Omental fat pad (tissue), 4 donors: ENCODE data around the gene KRT80. TPM values are rescaled to one million over a fixed set of nuclear protein-coding genes. Genes with fewer than 3 reads are reported as not detected.

Source experiments
- ATAC-seq: fragments of 150-250 bp; one replicate; pipeline ENCODE4 v1.9.1; 2016; ENCODE audit warnings: mild to moderate bottlenecking, moderate library complexity; ENCODE audit not compliant: low FRiP score
- DNase-seq: peaks from one replicate; pipeline ENCODE4 v3.0.0-alpha.2; 2019; ENCODE audit warnings: low spot score
- CTCF ChIP-seq, 3 donors: fragments of 450-650 bp; IDR thresholded peaks; one replicate each; pipeline ENCODE4 v1.5.1; 2016 to 2017; ENCODE audit warnings: antibody characterized with exemption in 3 of 3, mild to moderate bottlenecking in 3 of 3, moderate library complexity in 2 of 3
- total RNA-seq, 4 donors: library from RNA; depleted of rRNA; stranded (reverse); fragments of >200 nt; gene quantifications; one replicate each; pipeline ENCODE4 v1.1.0, GENCODE V29; 2016

Gene KRT80
- total RNA-seq, 4 donors from 2014 or later: 0.37 to 5.5 (median 0.75) TPM; not detected in 1

- no peak for ATAC-seq
- no peak for TF ChIP-seq CTCF (IDR thresholded peaks at IDR 0.05)
- DNase-seq: no peak
These were observed 29.4 kb upstream of the KRT80 start for GRCh38 chr12:52221070-52221781.

- DNase-seq: no peak
- no peak for ATAC-seq
- TF ChIP-seq CTCF (IDR thresholded peaks at IDR 0.05): no peak
These were observed 28.7 kb upstream of the KRT80 start for GRCh38 chr12:52220477-52220876.

GRCh38 chr12:52218001-52218400, 26.2 kb upstream of the KRT80 start:
- ATAC-seq (no peak), DNase-seq (no peak)
- no peak for TF ChIP-seq CTCF (IDR thresholded peaks at IDR 0.05)

GRCh38 chr12:52217223-52217622, 25.4 kb upstream of the KRT80 start:
- ATAC-seq: peak; percentile 6
- no peak for DNase-seq
- TF ChIP-seq CTCF (IDR thresholded peaks at IDR 0.05): no peak

- DNase-seq: no peak
- no peak for TF ChIP-seq CTCF (IDR thresholded peaks at IDR 0.05)
- no peak for ATAC-seq
These were observed 25.0 kb upstream of the KRT80 start for GRCh38 chr12:52216807-52217206.

GRCh38 chr12:52216100-52216499, 24.3 kb upstream of the KRT80 start:
- no peak for DNase-seq
- no peak for ATAC-seq

More at GRCh38 chr12:52216100-52216499, 24.3 kb upstream of the KRT80 start:
- TF ChIP-seq CTCF (IDR thresholded peaks at IDR 0.05): no peak
